IPS DF 4.7 (cell line): Measurements from ENCODE around the gene ALPK1.
"Not testable (repeated sequence)": the region's sequence is repeated elsewhere in the genome, so short reads cannot be mapped to it uniquely, and the experiment has no call there.

Experiments
- DNase-seq: peaks from one replicate; pipeline ENCODE4 v3.0.0-alpha.2; 2013; ENCODE audit warnings: low spot score; ENCODE audit errors: extremely low read depth

ALPK1 gene

GRCh38 chr4:112296949-112297880, at the start of gene ALPK1:
TSS of gene ALPK1 (plus strand) at chr4:112297369.
- no peak for DNase-seq

DNA sequence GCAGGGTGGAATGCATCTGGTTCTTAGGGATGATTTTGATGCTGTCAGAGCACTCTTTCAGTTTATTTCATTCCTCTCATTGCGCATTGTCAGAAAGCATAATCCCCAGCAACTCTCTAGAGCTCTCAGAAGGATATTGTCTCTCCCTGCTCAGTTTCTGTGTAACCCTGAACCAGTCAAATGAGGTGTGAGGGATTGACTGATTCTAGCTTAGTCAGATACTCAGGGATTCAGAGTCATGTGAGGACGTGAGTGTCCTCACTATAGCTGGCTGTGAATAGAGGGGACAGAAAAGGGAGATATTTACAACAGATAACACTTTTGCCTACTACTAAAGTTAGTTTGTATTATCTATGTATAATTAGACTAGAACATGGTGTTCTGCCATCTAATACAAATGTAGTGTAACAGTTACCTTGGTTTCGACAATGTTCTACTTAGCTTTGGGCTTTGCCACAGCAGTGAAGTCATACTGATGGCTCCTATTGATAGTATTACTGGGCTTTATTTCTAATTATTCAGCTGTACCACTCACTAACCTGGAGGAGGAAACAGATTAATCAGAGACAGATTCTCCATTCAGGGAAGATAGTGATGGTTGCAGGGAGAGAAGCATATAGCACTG, 46.0 kb upstream of the ALPK1 start:
- no peak for DNase-seq

DNA sequence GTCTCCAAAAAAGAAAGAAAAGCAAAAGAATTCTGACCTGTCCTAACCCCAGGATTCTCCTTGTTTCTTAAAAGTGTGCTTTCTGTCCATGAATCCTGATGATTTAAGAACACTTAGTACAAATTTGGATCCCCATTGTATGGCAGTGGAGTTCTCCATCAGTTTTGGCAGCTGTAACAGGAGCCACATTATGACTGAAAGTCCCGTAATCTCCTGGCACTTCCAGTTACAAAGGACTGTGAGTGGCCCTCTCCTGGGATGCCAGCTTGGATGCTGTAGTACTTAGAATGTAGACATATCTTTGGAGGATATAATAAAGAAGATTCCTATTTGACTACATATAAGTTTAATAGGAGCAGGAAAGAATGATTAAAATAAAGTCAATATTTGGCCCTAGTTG, 44.9 kb upstream of the ALPK1 start:
- no peak for DNase-seq

DNA sequence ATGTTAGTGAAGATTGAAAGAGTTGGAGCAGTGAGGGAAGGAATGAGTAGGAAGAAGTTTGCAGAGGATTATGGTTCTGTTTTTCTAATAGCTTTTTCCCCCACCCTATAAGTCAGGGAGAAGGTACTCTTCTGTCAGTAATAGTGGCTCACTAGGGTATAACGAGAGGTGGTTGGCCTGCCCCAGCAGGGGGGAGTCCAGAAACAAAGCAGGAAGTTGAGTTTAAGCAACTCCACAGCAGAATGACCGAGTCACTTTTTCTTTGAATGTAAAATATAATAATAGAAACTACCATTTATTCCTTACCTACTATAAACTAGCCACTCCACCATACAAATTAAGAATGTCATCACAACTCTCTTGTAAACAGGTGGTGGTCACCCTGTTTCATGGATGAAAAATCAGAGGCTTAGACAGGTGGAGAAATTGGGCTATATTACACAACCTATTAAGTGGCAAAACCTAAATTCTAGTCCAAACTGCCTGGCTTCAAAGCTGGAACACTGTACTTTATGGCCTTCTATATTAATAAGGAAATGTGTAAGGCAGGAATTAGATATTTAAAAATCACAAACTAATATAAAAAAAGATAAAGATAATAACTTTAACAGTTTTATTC, 43.7 kb upstream of the ALPK1 start:
- DNase-seq, result no peak

GRCh38 chr4:112257098-112257497, 40.1 kb upstream of the ALPK1 start:
- DNase-seq, result no peak

- DNase-seq, result no peak
Measured at GRCh38 chr4:112266823-112267222, 30.3 kb upstream of the ALPK1 start.

DNA sequence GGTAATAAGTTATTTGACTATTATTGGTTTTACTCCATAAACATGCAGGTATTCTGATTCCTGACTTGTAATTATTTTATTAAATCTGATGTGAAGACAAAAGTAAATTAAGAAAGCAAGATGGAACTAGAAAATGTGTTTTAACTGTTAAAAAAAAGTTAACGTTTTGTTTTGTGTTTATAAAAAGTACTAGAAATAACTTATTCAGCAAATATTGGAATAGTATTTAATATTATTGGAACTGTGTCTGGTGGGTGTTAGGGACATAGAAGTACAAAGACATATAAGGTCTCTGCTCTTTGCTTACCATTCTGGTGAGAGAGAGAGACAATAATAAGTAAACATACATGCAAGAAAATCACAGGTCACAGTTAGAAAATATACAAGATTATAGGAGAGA, 27.1 kb upstream of the ALPK1 start:
- DNase-seq, result no peak

DNA sequence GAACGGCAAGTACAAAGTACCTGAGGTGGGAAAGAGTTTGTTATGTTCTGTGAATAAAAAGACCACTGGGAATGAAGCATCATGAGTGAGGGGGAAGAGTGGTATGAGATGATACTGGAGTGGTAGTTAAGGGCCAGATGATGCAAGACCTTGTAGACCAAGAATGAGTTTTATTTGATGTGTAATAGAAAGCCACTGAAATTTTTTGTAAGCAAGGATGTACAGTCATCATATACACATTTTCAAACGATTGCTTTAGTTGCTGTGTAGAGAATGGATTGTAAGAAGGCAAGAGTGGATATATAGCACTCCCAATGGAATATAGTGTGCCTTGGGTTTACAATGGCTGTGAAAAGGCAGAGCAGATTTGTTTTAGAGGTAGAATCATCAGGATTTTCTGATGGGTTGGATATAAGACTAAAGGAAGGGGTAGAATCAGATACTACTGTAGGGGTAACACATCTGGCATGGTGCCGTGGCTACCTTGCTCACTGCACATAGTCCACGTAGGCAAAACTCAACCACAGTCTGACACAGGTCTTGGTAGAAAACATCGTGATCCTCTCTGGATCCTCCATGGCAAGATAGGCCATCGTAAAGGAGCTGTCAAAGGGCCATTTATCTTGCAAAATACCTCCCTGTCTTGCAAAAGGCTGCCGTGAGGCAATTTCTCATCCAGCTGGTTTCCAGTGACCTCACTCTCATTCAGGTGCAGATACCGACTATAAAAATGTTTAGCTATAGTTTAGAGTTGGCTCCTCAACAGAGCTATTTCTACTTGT, 26.3 kb upstream of the ALPK1 start:
- no peak for DNase-seq

- DNase-seq, result no peak
Measured at GRCh38 chr4:112272292-112272691, 24.9 kb upstream of the ALPK1 start.

DNA sequence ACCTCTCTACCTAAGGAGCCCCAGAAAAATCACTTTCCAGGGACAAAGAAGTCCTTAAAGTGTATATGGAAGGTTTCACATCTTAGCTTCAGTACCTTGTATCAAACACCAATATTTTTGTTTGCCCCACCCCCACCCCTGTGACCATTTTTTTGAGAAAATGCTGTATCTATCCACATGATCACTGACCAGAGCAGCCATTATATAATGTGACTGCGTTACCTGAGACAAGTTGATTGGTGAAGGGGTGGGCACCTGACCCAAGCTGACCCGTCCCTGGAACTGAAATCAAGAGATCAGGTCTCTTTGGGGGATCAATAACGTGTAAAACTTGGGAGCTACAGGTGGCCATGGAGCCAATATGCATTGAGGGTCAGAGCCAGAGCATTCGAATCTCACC, 22.2 kb upstream of the ALPK1 start:
- no peak for DNase-seq

DNA sequence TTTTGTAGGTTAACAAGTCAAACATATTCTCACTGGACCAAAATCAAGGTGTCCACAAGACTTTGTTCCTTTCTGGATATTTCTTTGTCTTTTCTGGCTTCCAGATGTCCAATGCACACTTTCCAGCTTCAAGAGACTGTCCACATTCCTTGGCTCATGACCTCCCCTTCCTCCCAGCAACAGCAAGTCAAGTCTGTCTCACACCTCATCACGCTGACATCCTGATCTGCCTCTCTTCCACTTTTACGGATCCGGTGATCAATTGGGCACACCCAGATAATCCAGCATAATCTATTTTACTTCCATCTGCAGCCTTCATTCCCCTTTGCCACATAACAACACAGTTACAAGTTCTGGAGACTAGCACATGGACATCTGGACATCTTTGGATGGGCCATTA, 21.1 kb upstream of the ALPK1 start:
- DNase-seq, result no peak

DNA sequence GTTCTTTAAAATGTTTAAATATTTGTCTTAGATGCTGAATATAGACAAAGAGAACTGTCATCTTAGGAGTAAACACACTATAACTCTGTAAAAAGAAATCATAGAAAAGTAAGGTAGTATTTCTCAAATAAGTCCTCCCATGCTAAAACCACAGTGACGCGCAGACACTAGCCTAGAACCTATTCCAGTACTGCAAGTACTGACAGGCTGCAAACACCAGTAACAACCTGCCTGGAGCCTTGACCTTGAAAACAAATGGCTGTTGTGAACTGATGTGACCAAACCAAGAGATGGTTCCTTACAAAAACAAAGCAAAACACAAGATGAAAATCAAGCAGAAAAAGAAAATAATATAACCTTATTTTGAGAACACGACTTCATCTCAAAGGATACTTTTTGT, 19.9 kb upstream of the ALPK1 start:
- no peak for DNase-seq

- no peak for DNase-seq
Measured at GRCh38 chr4:112277705-112278448, 19.3 kb upstream of the ALPK1 start.

- no peak for DNase-seq
Measured at GRCh38 chr4:112279025-112279881, 17.9 kb upstream of the ALPK1 start.

GRCh38 chr4:112279882-112280315, 17.3 kb upstream of the ALPK1 start:
- no peak for DNase-seq

- DNase-seq, result no peak
Measured at GRCh38 chr4:112280386-112281056, 16.6 kb upstream of the ALPK1 start.

- DNase-seq, result not testable (repeated sequence)
Measured at GRCh38 chr4:112281895-112282398, 15.2 kb upstream of the ALPK1 start.

GRCh38 chr4:112282860-112283667, 14.1 kb upstream of the ALPK1 start:
- no peak for DNase-seq
